Astrocyte (in vitro differentiated cells and primary cell): Measurements from ENCODE around the gene SGSM1.

Experiments
- CTCF ChIP-seq: IDR thresholded peaks from 2 replicates; pipeline ENCODE4 v1.5.1; 2011; ENCODE audit warnings: low read depth, mild to moderate bottlenecking, inconsistent platforms, low read length, moderate library complexity; ENCODE audit not compliant: insufficient read depth
- EZH2 ChIP-seq: IDR thresholded peaks from 2 replicates; pipeline ENCODE4 v1.6.1; 2012; ENCODE audit warnings: mild to moderate bottlenecking, low read length, inconsistent platforms; ENCODE audit not compliant: insufficient read depth

GRCh38 chr22:24867323-24868022, 61.5 kb downstream of the SGSM1 start:
- TF ChIP-seq CTCF (no peak), EZH2 (no peak)
